G401 (cell line): ENCODE results near the gene NOPCHAP1. TPM values are rescaled to one million over a fixed set of nuclear protein-coding genes. Genes with fewer than 3 reads are reported as not detected.

Experiments
- DNase-seq: peaks from one replicate; pipeline ENCODE4 v3.0.0-alpha.2; 2015; ENCODE audit warnings: low spot score
- in situ Hi-C: cut with HindIII; loops from 2 replicates; pipeline ENCODE4 v1.10.0; 2016; ENCODE audit warnings: low sequenced_read_pairs, mixed read lengths
- total RNA-seq: library from RNA; depleted of rRNA; stranded (reverse); fragments of >200 nt; shearing (Covaris generic); gene quantifications from 2 replicates; pipeline ENCODE4 v1.2.3, GENCODE V29; 2014; rRNA removed

NOPCHAP1 gene
- total RNA-seq, 1 experiment from 2014 or later, result 10.9 TPM

DNA sequence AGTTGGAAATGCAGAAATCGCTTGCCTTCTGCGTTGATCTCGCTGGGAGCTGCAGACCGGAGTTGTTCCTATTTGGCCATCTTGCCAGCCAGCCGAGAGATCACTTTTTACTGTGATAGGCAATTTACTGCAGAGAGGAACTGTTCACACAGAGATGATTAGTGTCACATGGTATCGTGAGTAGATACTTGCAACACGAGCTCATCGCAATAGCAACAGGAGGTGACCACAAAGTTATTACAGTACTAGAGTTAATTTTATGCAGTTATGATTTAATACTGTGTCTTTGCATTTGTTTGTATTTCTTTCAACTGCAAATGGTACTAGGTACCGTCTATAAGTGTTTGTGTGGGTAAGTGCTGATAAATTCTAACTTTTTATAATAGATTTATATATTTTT lies 27.8 kb downstream of the NOPCHAP1 start:
- no peak for DNase-seq
- in situ Hi-C loops, result no loop called here

DNA sequence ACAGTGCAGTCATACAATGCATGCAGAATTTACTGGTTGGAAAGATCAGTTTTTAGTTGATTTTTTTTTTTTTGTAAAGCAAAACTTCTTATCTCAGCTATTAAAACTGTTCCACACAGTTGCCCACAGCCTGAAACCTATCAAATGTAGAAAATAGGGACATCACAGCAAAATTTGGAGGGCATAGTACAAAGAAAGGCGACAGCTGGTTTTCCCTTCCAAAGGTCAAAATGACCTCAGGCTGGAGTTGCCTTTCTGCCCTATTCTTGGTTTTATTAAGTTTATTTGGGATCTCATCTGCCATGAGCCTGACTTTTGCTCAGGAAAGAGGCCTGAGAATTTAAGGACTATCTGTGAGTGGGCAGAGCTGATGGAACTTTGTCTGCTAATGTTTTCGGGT lies 28.5 kb downstream of the NOPCHAP1 start:
- DNase-seq, result no peak
- in situ Hi-C loops, result no loop called here

GRCh38 chr12:105015543-105015942 lies 29.4 kb downstream of the NOPCHAP1 start:
- no peak for DNase-seq
- in situ Hi-C loops, result no loop called here

GRCh38 chr12:105018012-105018411 lies 31.9 kb downstream of the NOPCHAP1 start:
- in situ Hi-C loops, result no loop called here
- no peak for DNase-seq

- peak; percentile 23 for DNase-seq
- in situ Hi-C loops, result no loop called here
Observed at GRCh38 chr12:105018776-105019175, 32.7 kb downstream of the NOPCHAP1 start.

DNA sequence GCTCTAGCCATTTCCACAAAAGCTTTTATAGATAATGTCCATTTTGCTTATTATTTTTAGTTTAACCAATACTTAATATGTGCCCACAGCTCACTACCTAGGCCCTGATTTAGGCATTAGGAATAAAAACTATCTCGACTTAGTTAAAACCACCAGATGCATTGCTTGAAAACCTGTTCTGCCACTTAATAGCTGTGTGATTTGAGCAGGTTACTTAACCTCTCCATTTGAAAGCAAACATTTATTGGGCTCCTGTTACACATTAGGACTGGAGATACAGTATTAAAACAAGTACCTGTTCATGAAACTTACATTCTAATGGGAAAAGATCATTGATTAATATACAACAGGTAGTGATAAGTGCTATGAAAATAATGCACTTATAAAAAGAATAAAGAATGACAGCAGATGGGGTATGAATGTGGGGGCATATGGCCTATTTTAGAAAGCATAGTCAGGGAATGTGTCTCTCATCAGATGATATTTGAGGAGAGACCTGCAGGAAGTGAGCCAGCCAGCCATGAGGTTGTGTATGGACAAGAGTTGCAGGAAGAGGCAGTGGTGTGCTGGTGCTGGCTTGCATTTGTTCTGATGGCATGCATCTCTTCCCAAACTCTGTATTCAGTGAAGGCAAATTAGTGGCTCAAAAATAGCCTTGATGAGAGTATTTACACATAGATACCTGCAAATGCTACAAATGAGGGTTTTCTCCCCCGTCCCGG lies 34.3 kb downstream of the NOPCHAP1 start:
- no peak for DNase-seq
- in situ Hi-C loops, result no loop called here

- no peak for DNase-seq
- in situ Hi-C loops, result no loop called here
Observed at GRCh38 chr12:105024928-105025327, 38.8 kb downstream of the NOPCHAP1 start.

DNA sequence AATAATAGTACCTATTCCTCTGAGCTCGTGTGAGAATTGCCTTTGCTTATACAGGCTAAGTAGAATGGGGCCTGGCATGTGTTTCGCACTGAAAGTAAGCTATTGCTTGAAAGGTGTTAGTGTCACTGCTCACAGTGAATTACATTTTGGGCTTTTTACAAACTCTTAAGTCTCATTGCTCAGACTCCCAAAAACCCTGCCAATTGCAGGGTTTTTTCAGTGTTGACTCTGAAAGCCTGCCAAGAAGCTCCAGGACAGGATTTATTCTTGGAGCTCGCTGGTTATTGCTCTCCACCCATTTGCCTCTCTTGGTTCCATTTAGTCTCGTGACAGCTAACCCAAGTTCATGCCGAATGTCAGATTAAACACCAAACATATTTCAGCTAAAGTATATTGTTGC lies 39.8 kb downstream of the NOPCHAP1 start:
- in situ Hi-C loops, result no loop called here
- DNase-seq, result peak; percentile 69

- DNase-seq, result no peak
- in situ Hi-C loops, result no loop called here
Observed at GRCh38 chr12:105026411-105026810, 40.3 kb downstream of the NOPCHAP1 start.

DNA sequence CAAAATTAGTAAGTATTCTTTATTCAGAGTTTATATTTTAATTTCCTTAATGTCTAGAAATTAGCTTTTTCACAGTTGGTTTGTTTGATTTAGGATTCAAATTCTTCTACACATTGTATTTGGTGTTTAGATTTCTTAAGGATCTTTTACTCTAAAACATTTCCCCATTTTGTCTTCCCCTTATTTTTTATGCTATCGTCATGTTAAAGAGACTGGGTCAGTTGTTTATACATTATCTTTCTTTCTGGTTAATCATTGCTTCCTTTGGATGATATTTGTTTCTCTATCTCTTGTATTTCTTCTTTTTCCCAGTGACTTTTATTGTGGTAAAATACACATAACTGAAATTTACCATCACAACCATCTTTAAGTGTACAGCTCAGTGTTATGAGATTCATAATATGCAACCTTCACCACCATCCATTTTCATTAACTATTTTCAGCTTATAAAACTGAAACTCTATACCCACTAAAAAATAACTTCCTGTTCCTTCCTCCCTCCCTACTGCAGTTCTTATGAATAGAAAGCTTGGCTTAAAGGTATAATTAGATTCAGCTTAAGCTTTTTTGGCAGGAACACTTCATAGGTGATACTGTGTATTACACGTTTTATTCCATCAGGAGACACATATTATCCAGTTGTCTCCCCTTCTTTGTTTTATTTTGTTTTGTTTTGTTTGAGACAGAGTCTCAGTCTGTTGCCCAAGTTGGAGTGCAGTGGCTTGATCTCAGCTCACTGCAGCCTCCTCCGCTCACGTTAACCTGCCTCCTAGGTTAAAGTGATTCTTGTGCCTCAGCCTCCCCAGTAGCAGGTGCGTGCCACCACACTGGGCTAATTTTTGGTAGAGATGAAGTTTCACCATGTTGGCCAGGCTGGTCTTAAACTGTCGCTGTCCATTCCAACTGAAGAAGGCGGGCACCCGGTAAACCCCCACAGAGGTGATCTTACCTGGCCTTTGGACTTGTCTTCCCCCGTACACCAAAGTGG lies 45.0 kb downstream of the NOPCHAP1 start:
- DNase-seq, result no peak
- in situ Hi-C loops, result no loop called here

DNA sequence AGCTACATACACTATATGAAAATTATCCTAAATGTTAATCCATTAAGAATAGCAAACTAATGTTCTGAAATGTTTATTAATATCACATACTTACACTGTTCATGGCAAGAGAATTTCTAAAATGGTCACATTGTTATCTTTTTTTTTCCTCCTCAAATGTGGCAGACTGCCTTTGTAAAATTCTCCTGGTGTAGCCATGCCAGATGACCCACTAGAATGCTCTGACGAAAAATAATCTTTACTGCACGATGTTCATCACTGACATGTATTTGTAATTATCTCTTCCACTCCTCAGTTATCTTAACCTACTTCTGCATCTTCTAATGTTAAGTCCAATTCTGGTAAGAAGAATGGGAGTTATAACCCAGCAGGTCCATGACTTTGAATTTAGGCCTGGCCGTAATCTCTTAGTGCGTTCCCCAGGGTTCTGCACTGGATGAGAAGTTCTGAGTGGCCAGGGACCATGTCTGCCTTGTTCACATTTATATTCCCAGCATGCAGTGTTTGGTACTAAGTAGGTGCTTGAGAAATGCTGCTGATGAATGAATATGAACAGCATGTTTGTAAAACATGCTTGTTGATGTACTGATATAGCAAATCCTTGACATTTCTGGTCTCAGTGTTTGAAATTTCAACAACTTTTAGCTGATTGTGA lies 46.7 kb downstream of the NOPCHAP1 start:
- DNase-seq, result no peak
- in situ Hi-C loops, result no loop called here

DNA sequence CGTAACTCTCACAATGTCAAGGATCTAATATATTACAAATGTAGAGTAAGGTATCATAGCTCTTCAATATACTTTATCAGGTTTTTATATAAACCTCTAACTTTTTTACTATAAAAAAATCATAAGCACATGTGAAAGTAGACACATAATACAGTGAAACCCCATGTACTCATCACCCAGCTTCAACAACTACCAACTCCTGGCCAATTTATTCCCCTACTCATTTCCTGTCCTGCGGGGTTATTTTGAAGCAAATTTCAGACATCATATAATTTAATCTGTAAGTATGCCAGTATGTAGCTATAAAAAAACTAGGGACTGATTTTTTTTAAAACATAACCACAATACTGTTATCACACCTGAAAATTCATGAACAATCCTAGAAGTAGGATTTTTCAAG lies 47.7 kb downstream of the NOPCHAP1 start:
- DNase-seq, result no peak
- in situ Hi-C loops, result no loop called here

Other genes starting within 250 kb of the NOPCHAP1 start
- 2.4 and 2.8 TPM in 2 replicates for gene SLC41A2, start 28.0 kb upstream of the NOPCHAP1 start, total RNA-seq
- 0.55 and 2.2 TPM in 2 replicates for gene ALDH1L2, start 98.1 kb downstream of the NOPCHAP1 start, total RNA-seq
- gene WASHC4, start 121.4 kb downstream of the NOPCHAP1 start, total RNA-seq, result 21.9 and 77.3 TPM in 2 replicates
- 36.4 and 36.5 TPM in 2 replicates for gene APPL2, start 249.9 kb downstream of the NOPCHAP1 start, total RNA-seq